Hematopoietic multipotent progenitor cell treated with erythropoietin and hydrocortisone succinate and interleukin-3 and kit ligand, for 6 days (in vitro differentiated cells): ENCODE data around the gene UNC5B.

Experiments used
- DNase-seq: peaks from one replicate; pipeline ENCODE4 v3.0.0-alpha.2; 2015

Gene UNC5B

GRCh38 chr10:71255808-71256660, 43.7 kb downstream of the UNC5B start:
- peak; percentile 22 for DNase-seq

- DNase-seq: no peak
These were observed 44.4 kb downstream of the UNC5B start for GRCh38 chr10:71256661-71257318.

- no peak for DNase-seq
These were observed 45.1 kb downstream of the UNC5B start for GRCh38 chr10:71257319-71257997.

- no peak for DNase-seq
These were observed 45.7 kb downstream of the UNC5B start for GRCh38 chr10:71258046-71258445.

- DNase-seq: no peak
These were observed 46.2 kb downstream of the UNC5B start for GRCh38 chr10:71258446-71259145.

GRCh38 chr10:71259282-71259681, 46.9 kb downstream of the UNC5B start:
- DNase-seq: no peak

- DNase-seq: no peak
These were observed 47.6 kb downstream of the UNC5B start for GRCh38 chr10:71259815-71260501.

- no peak for DNase-seq
These were observed 48.4 kb downstream of the UNC5B start for GRCh38 chr10:71260622-71261325.

GRCh38 chr10:71262027-71262426, 49.7 kb downstream of the UNC5B start:
- DNase-seq: no peak

- DNase-seq: no peak
These were observed 50.4 kb downstream of the UNC5B start for GRCh38 chr10:71262817-71263216.

- no peak for DNase-seq
These were observed 51.0 kb downstream of the UNC5B start for GRCh38 chr10:71263376-71263775.

GRCh38 chr10:71264345-71265200, 52.2 kb downstream of the UNC5B start:
- peak; percentile 13 for DNase-seq

GRCh38 chr10:71265201-71265575, 52.8 kb downstream of the UNC5B start:
- no peak for DNase-seq

GRCh38 chr10:71265618-71266146, 53.3 kb downstream of the UNC5B start:
- no peak for DNase-seq

GRCh38 chr10:71266147-71266917, 54.0 kb downstream of the UNC5B start:
- DNase-seq: no peak

GRCh38 chr10:71266918-71267442, 54.6 kb downstream of the UNC5B start:
- no peak for DNase-seq

- no peak for DNase-seq
These were observed 55.3 kb downstream of the UNC5B start for GRCh38 chr10:71267508-71268240.

- no peak for DNase-seq
These were observed 55.9 kb downstream of the UNC5B start for GRCh38 chr10:71268247-71268691.

- DNase-seq: no peak
These were observed 56.4 kb downstream of the UNC5B start for GRCh38 chr10:71268758-71269157.
